ENCODE data around the gene IGSF23. TPM values are rescaled to one million over a fixed set of nuclear protein-coding genes. Genes with fewer than 3 reads are reported as not detected.

The IGSF23 gene
- total and polyA plus RNA-seq, 4 donors, result 0.47 to 11.4 (median 3.3) TPM

DNA sequence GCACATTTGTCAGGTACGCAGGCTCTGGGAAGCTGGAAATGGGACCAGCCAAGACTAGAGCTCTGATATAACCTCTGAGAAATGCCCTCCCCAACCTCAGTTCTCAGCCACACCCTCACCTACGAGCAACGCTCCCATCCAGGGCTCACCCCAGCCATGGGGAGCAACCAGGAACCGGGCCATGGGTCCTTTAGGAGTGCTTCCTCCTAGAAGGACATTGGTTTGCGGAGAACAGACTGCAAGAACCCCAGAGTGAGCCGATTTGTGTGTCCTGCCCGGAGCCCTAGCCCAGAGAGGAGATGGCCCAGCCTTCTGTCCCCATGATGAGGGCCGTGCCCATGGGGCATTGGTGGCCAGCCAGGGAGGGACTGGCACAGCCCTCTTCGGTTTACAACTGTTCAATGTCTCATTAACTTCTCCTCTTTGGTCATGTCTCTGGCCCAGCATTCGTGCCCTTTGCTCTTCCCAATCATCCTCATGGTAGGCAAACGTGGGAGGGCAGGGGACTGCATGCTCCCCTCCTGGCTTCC, 32.9 kb upstream of the IGSF23 start:
- DNase-seq (ENCODE audit: low spot score), result no peak
- H3K27me3 ChIP-seq (ENCODE audit: control insufficient read depth in 4 of 4, insufficient read depth in 4 of 4, low read length in 3 of 4), result no peaks in the 10 kb centered on the region
- H3K9me3 ChIP-seq (ENCODE audit: control insufficient read depth in 4 of 4, low read length in 3 of 4), result no peaks in the 10 kb centered on the region
- WGBS, result 83% methylated on average over 11 of the region's 11 CpGs
- no peak overlapping the region for H3K9ac ChIP-seq (ENCODE audit: low read depth in 1 of 2, low read length in 2 of 2)
- H3K4me3 ChIP-seq (ENCODE audit: low read depth in 1 of 3, low read length in 3 of 3), result no peak overlapping the region
- no peak for TF ChIP-seq HNF4A (conservative IDR thresholded peaks at IDR 0.05)
- no peak for TF ChIP-seq MAX (IDR thresholded peaks at IDR 0.05)
- H3K27ac ChIP-seq (ENCODE audit: low read depth in 1 of 2, low read length in 2 of 2), result no peak overlapping the region
- H3K36me3 ChIP-seq (ENCODE audit: control insufficient read depth in 4 of 4, insufficient read depth in 3 of 4, low read depth in 1 of 4, low read length in 3 of 4), result no peaks in the 10 kb centered on the region
- H3K4me1 ChIP-seq (ENCODE audit: control insufficient read depth in 4 of 4, insufficient read depth in 4 of 4, low read length in 3 of 4), result no peaks in the 10 kb centered on the region

DNA sequence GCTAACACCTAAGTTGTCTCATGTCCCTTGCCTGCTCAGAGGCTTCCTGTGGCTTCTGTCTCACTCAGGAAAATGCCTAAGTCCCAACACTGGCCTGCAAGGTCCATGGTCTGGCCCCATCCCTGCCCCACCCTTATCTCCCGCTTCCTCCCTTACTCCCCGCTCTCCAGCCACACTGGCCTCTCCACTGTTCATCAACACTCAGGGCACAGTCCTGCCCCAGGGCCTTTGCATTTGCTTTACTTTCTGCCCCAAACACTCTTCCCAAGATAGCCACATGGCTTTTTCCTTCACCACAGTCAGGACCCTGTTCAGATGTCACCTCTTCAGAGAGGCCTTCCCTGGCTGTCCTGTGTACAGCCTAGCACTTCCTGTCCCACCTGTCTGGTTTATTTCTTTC, 32.1 kb upstream of the IGSF23 start:
- Histone ChIP-seq H3K36me3 (ENCODE audit: control insufficient read depth in 4 of 4, insufficient read depth in 3 of 4, low read depth in 1 of 4, low read length in 3 of 4) (no peaks in the 10 kb centered on the region), H3K4me3 (ENCODE audit: low read depth in 1 of 3, low read length in 3 of 3) (no peak overlapping the region), H3K9ac (ENCODE audit: low read depth in 1 of 2, low read length in 2 of 2) (no peak overlapping the region), H3K9me3 (ENCODE audit: control insufficient read depth in 4 of 4, low read length in 3 of 4) (no peaks in the 10 kb centered on the region), H3K27ac (ENCODE audit: low read depth in 1 of 2, low read length in 2 of 2) (no peak overlapping the region), H3K27me3 (ENCODE audit: control insufficient read depth in 4 of 4, insufficient read depth in 4 of 4, low read length in 3 of 4) (no peaks in the 10 kb centered on the region), H3K4me1 (ENCODE audit: control insufficient read depth in 4 of 4, insufficient read depth in 4 of 4, low read length in 3 of 4) (no peaks in the 10 kb centered on the region)
- TF ChIP-seq HNF4A (conservative IDR thresholded peaks at IDR 0.05) (no peak), HNF4G (IDR thresholded peaks at IDR 0.05) (no peak), MAX (IDR thresholded peaks at IDR 0.05) (no peak), JUND (IDR thresholded peaks at IDR 0.05) (no peak), EGR1 (IDR thresholded peaks at IDR 0.05; ENCODE audit: low read depth in 2 of 2) (no peak), GABPA (IDR thresholded peaks at IDR 0.05 in 1 of 2, conservative IDR thresholded peaks at IDR 0.05 in 1 of 2) (no peak), SP1 (IDR thresholded peaks at IDR 0.05) (no peak)
- TF ChIP-seq, protein P1, sequence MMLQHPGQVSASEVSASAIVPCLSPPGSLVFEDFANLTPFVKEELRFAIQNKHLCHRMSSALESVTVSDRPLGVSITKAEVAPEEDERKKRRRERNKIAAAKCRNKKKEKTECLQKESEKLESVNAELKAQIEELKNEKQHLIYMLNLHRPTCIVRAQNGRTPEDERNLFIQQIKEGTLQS (IDR thresholded peaks at IDR 0.05), result no peak
- TF ChIP-seq, protein P2, sequence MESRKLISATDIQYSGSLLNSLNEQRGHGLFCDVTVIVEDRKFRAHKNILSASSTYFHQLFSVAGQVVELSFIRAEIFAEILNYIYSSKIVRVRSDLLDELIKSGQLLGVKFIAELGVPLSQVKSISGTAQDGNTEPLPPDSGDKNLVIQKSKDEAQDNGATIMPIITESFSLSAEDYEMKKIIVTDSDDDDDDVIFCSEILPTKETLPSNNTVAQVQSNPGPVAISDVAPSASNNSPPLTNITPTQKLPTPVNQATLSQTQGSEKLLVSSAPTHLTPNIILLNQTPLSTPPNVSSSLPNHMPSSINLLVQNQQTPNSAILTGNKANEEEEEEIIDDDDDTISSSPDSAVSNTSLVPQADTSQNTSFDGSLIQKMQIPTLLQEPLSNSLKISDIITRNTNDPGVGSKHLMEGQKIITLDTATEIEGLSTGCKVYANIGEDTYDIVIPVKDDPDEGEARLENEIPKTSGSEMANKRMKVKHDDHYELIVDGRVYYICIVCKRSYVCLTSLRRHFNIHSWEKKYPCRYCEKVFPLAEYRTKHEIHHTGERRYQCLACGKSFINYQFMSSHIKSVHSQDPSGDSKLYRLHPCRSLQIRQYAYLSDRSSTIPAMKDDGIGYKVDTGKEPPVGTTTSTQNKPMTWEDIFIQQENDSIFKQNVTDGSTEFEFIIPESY (IDR thresholded peaks at IDR 0.05), result no peak
- 96% methylated on average over 2 of the region's 2 CpGs for WGBS
- no peak for DNase-seq (ENCODE audit: low spot score)

DNA sequence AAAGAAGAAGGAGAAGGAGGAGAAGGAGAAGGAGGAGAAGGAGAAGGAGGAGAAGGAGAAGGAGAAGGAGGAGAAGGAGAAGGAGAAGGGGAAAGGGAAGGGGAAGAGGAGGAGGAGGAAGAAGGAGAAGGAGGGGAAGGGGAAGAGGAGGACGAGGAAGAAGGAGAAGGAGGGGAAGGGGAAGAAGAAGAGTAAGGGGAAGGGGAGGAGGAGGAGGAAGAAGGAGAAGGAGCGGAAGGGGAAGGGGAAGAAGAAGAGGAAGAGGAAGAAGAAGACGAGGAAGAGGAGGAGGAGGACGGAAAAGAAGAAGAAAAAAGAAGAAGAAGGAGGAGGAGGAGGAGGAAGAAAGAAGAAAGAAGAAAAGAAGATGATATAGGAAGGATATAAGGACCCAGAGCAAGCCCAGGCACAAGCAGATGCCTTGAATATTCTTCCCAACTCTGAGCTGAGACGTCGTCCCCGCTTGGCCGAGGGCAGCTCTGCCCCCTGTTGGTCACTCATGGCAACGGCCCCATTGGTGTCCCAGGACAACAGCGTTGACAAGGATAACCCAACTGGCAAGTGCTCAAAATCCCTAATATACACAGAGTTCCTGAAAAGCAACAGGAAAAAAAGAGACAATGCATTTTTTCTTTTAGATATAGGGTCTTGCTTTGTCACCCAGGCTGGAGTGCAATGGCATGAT, 30.6 kb upstream of the IGSF23 start:
- 32% methylated on average over 10 of the region's 10 CpGs for WGBS
- no peaks in the 10 kb centered on the region for H3K4me1 ChIP-seq (ENCODE audit: control insufficient read depth in 4 of 4, insufficient read depth in 4 of 4, low read length in 3 of 4)
- H3K27me3 ChIP-seq (ENCODE audit: control insufficient read depth in 4 of 4, insufficient read depth in 4 of 4, low read length in 3 of 4), result no peaks in the 10 kb centered on the region
- H3K4me3 ChIP-seq (ENCODE audit: low read depth in 1 of 3, low read length in 3 of 3), result no peak overlapping the region
- H3K9me3 ChIP-seq (ENCODE audit: control insufficient read depth in 4 of 4, low read length in 3 of 4), result no peaks in the 10 kb centered on the region
- no peak overlapping the region for H3K9ac ChIP-seq (ENCODE audit: low read depth in 1 of 2, low read length in 2 of 2)
- TF ChIP-seq RAD21 (IDR thresholded peaks at IDR 0.05) (peak; percentile 52 to 77), EGR1 (IDR thresholded peaks at IDR 0.05; ENCODE audit: low read depth in 2 of 2) (no peak), HNF4G (IDR thresholded peaks at IDR 0.05) (no peak), YY1 (IDR thresholded peaks at IDR 0.05) (no peak), FOXA2 (IDR thresholded peaks at IDR 0.05) (no peak), GABPA (IDR thresholded peaks at IDR 0.05 in 1 of 2, conservative IDR thresholded peaks at IDR 0.05 in 1 of 2) (no peak), RXRA (IDR thresholded peaks at IDR 0.05) (no peak), HNF4A (conservative IDR thresholded peaks at IDR 0.05) (no peak), NR2F2 (IDR thresholded peaks at IDR 0.05) (no peak)
- TF ChIP-seq, protein P3, sequence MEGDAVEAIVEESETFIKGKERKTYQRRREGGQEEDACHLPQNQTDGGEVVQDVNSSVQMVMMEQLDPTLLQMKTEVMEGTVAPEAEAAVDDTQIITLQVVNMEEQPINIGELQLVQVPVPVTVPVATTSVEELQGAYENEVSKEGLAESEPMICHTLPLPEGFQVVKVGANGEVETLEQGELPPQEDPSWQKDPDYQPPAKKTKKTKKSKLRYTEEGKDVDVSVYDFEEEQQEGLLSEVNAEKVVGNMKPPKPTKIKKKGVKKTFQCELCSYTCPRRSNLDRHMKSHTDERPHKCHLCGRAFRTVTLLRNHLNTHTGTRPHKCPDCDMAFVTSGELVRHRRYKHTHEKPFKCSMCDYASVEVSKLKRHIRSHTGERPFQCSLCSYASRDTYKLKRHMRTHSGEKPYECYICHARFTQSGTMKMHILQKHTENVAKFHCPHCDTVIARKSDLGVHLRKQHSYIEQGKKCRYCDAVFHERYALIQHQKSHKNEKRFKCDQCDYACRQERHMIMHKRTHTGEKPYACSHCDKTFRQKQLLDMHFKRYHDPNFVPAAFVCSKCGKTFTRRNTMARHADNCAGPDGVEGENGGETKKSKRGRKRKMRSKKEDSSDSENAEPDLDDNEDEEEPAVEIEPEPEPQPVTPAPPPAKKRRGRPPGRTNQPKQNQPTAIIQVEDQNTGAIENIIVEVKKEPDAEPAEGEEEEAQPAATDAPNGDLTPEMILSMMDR (IDR thresholded peaks at IDR 0.05; ENCODE audit: low read depth, low read length, missing input control), result peak; percentile 63
- TF ChIP-seq, protein P1 (IDR thresholded peaks at IDR 0.05), result no peak
- TF ChIP-seq, protein P2 (IDR thresholded peaks at IDR 0.05), result no peak
- H3K27ac ChIP-seq (ENCODE audit: low read depth in 1 of 2, low read length in 2 of 2), result no peak overlapping the region
- DNase-seq (ENCODE audit: low spot score), result peak; percentile 66
- no peaks in the 10 kb centered on the region for H3K36me3 ChIP-seq (ENCODE audit: control insufficient read depth in 4 of 4, insufficient read depth in 3 of 4, low read depth in 1 of 4, low read length in 3 of 4)

Data from liver (tissue), 9 donors.